HEK293 (cell line): ENCODE results near the gene DPP6.

Source experiments
- CTCF ChIA-PET: fragments of 350-600 bp; formaldehyde crosslinking; extraction: SDS; loops from one replicate; lab custom pipeline; 2021; ENCODE audit warnings: antibody characterized with exemption; lab: Yijun Ruan, JAX
- POLR2A ChIA-PET: fragments of 300-600 bp; formaldehyde crosslinking; extraction: SDS; loops from one replicate; lab custom pipeline; 2020; ENCODE audit warnings: antibody characterized with exemption, inconsistent platforms; lab: Yijun Ruan, JAX
- H3K27ac ChIP-seq: fragments of 200-500 bp; sonication (Bioruptor generic); 2 replicates; pipeline ENCODE4 v1.5.1; 2014; ENCODE audit warnings: low read depth, low read length, control low read depth, inconsistent platforms; ENCODE audit errors: extremely low read depth
- H3K36me3 ChIP-seq, 2 experiments: fragments of 200-500 bp in 1 of 2; sonication (Bioruptor generic) in 1 of 2; 1 replicate in 1 of 2; 2 replicates in 1 of 2; pipeline ENCODE4 v1.5.1; 2014 to 2017; ENCODE audit warnings: inconsistent platforms in 2 of 2, low read length in 2 of 2; ENCODE audit not compliant: control insufficient read depth in 2 of 2, insufficient read depth in 1 of 2
- H3K4me1 ChIP-seq: fragments of 200-500 bp; sonication (Bioruptor generic); 2 replicates; pipeline ENCODE4 v1.5.1; 2014; ENCODE audit warnings: mild to moderate bottlenecking, low read length, inconsistent platforms; ENCODE audit not compliant: control insufficient read depth, insufficient read depth
- H3K4me3 ChIP-seq: 2 replicates; pipeline ENCODE4 v1.5.1; 2011; ENCODE audit warnings: low read depth, mild to moderate bottlenecking, control low read depth, low read length, moderate library complexity
- H3K9me3 ChIP-seq: fragments of 200-500 bp; sonication (Bioruptor generic); 2 replicates; pipeline ENCODE4 v1.5.1; 2014; ENCODE audit warnings: low read depth, low read length, inconsistent platforms; ENCODE audit not compliant: control insufficient read depth, insufficient read depth
- IKZF3 ChIP-seq: fragments of 450-650 bp; IDR thresholded peaks from 2 replicates; pipeline ENCODE4 v1.5.0; 2018; ENCODE audit warnings: missing biosample characterization, mild to moderate bottlenecking, missing genetic modification characterization, moderate library complexity
- OVOL3 ChIP-seq: fragments of 450-650 bp; formaldehyde crosslinking; IDR thresholded peaks from 2 replicates; pipeline ENCODE4 v1.5.1; 2016; ENCODE audit warnings: missing biosample characterization, missing genetic modification characterization
- SETDB1 ChIP-seq: IDR thresholded peaks from one replicate; pipeline ENCODE4 v1.6.1; 2017; ENCODE audit warnings: mild to moderate bottlenecking, low read length, moderate library complexity, mixed read lengths; ENCODE audit not compliant: insufficient read length
- SP7 ChIP-seq: fragments of 450-650 bp; formaldehyde crosslinking; IDR thresholded peaks from 2 replicates; pipeline ENCODE4 v1.5.1; 2016; ENCODE audit warnings: missing biosample characterization, missing genetic modification characterization
- TSHZ1 ChIP-seq: fragments of 450-650 bp; formaldehyde crosslinking; IDR thresholded peaks from 2 replicates; pipeline ENCODE4 v1.5.1; 2016; ENCODE audit warnings: missing biosample characterization, missing genetic modification characterization, borderline replicate concordance
- ZBTB10 ChIP-seq: fragments of 450-650 bp; formaldehyde crosslinking; IDR thresholded peaks from 2 replicates; pipeline ENCODE4 v1.5.1; 2016; ENCODE audit warnings: missing biosample characterization, missing genetic modification characterization
- ZBTB26 ChIP-seq: fragments of 450-650 bp; formaldehyde crosslinking; optimal IDR thresholded peaks from 2 replicates; pipeline ENCODE3; 2016; ENCODE audit warnings: missing biosample characterization, mild to moderate bottlenecking, missing genetic modification characterization
- ZNF114 ChIP-seq: fragments of 450-650 bp; formaldehyde crosslinking; IDR thresholded peaks from 2 replicates; pipeline ENCODE4 v1.5.0; 2017; ENCODE audit warnings: missing biosample characterization, missing genetic modification characterization
- ZNF302 ChIP-seq: fragments of 450-650 bp; formaldehyde crosslinking; IDR thresholded peaks from 2 replicates; pipeline ENCODE4 v1.5.1; 2016; ENCODE audit warnings: missing biosample characterization, missing genetic modification characterization, low read depth
- ZNF324 ChIP-seq: fragments of 450-650 bp; formaldehyde crosslinking; IDR thresholded peaks from 2 replicates; pipeline ENCODE4 v1.5.1; 2016; ENCODE audit warnings: missing biosample characterization, missing genetic modification characterization
- ZNF335 ChIP-seq: fragments of 450-650 bp; formaldehyde crosslinking; conservative IDR thresholded peaks from 2 replicates; pipeline ENCODE4 v1.5.1; 2016; ENCODE audit warnings: missing biosample characterization, missing genetic modification characterization
- ZNF341 ChIP-seq: fragments of 450-650 bp; formaldehyde crosslinking; IDR thresholded peaks from 2 replicates; pipeline ENCODE4; 2016; ENCODE audit warnings: low read depth, missing biosample characterization, missing genetic modification characterization
- ZNF585B ChIP-seq: fragments of 450-650 bp; formaldehyde crosslinking; IDR thresholded peaks from 2 replicates; pipeline ENCODE4 v1.5.1; 2016; ENCODE audit warnings: missing biosample characterization, missing genetic modification characterization
- ZNF658 ChIP-seq: fragments of 450-650 bp; formaldehyde crosslinking; IDR thresholded peaks from 2 replicates; pipeline ENCODE4; 2016; ENCODE audit warnings: missing biosample characterization, missing genetic modification characterization
- ZNF677 ChIP-seq: fragments of 450-650 bp; IDR thresholded peaks from 2 replicates; pipeline ENCODE4 v1.5.0; 2018; ENCODE audit warnings: missing biosample characterization, mild to moderate bottlenecking, missing genetic modification characterization, moderate library complexity
- ZNF692 ChIP-seq: fragments of 450-650 bp; formaldehyde crosslinking; IDR thresholded peaks from 2 replicates; pipeline ENCODE4 v1.5.1; 2016; ENCODE audit warnings: missing biosample characterization, missing genetic modification characterization
- ZNF747 ChIP-seq: fragments of 450-650 bp; formaldehyde crosslinking; IDR thresholded peaks from 2 replicates; pipeline ENCODE4 v1.5.1; 2016; ENCODE audit warnings: missing biosample characterization, missing genetic modification characterization
- ZNF768 ChIP-seq: fragments of 450-650 bp; formaldehyde crosslinking; IDR thresholded peaks from 2 replicates; pipeline ENCODE4 v1.5.1; 2018; ENCODE audit warnings: missing biosample characterization, mild to moderate bottlenecking, missing genetic modification characterization
- ZXDB ChIP-seq: fragments of 450-650 bp; formaldehyde crosslinking; IDR thresholded peaks from 2 replicates; pipeline ENCODE4 v1.5.1; 2016; ENCODE audit warnings: missing biosample characterization, missing genetic modification characterization

Gene DPP6

GRCh38 chr7:154726368-154726767 is 674.2 kb downstream of the DPP6 start:
- CTCF ChIA-PET: no interaction called here
- no peaks in the 10 kb centered on the region for H3K4me1 ChIP-seq
- no peak overlapping the region for H3K4me3 ChIP-seq
- H3K9me3 ChIP-seq: no peaks in the 10 kb centered on the region
- no peak for TF ChIP-seq OVOL3
- no peak for TF ChIP-seq ZBTB26 (tag by site-specific recombination)
- peak; percentile 50 for TF ChIP-seq SETDB1
- TF ChIP-seq ZNF747 (tag by site-specific recombination): no peak
- no peak for TF ChIP-seq ZNF114
- TF ChIP-seq ZBTB10 (tag by site-specific recombination): no peak
- TF ChIP-seq TSHZ1: no peak
- peak; percentile 90 for TF ChIP-seq ZNF585B (tag by site-specific recombination)
- TF ChIP-seq, all 188 proteins: peak for 2
- Histone ChIP-seq H3K36me3 (no peaks in the 10 kb centered on the region), H3K27ac (no peak overlapping the region)
- POLR2A ChIA-PET: no interaction called here

- H3K4me3 ChIP-seq: no peak overlapping the region
- no peaks in the 10 kb centered on the region for H3K36me3 ChIP-seq
- POLR2A ChIA-PET: no interaction called here
- no peaks in the 10 kb centered on the region for H3K4me1 ChIP-seq
- TF ChIP-seq ZNF302 (tag by site-specific recombination) (no peak), ZNF658 (tag by site-specific recombination) (no peak), ZNF677 (tag by site-specific recombination) (no peak), ZNF341 (no peak), ZNF585B (tag by site-specific recombination) (no peak), SP7 (no peak), ZNF324 (tag by site-specific recombination) (no peak), ZXDB (no peak), IKZF3 (tag by site-specific recombination) (no peak), ZBTB10 (tag by site-specific recombination) (no peak), ZNF335 (tag by site-specific recombination) (no peak), ZNF692 (no peak), ZNF768 (no peak)
- CTCF ChIA-PET: no interaction called here
- no peak overlapping the region for H3K27ac ChIP-seq
- H3K9me3 ChIP-seq: no peaks in the 10 kb centered on the region
These were observed 676.9 kb downstream of the DPP6 start for GRCh38 chr7:154729056-154729455.
